ENCODE data around the gene CRYBG3. TPM values are rescaled to one million over a fixed set of nuclear protein-coding genes. Genes with fewer than 3 reads are reported as not detected.

The CRYBG3 gene
- total and polyA plus RNA-seq, 4 donors, result 1.1 to 9.5 (median 2.5) TPM

DNA sequence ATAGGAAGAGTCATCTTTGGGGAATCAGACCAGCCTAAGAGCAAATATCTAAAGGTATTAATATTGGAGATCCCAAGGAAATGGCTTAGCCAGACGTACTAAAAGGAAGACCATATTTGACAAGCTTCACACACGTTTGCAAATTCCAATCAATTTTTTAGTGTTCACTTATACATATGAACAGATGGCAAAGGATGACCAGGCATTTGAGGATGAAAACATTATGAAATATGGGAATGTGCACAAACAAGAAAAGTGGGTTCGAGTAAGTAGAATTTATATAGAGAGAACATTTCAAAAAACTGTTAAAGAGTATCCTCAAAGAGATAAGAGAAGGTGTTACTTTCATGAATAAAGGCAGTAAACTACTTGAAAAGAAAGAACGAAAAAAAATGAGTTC, 25.9 kb upstream of the CRYBG3 start:
- no peak overlapping the region for H3K9ac ChIP-seq (ENCODE audit: low read depth in 1 of 2, low read length in 2 of 2)
- WGBS, result 93% methylated on average over 4 of the region's 4 CpGs
- H3K27ac ChIP-seq (ENCODE audit: low read depth in 1 of 2, low read length in 2 of 2), result no peak overlapping the region
- H3K4me3 ChIP-seq (ENCODE audit: low read depth in 1 of 3, low read length in 3 of 3), result no peak overlapping the region
- no peaks in the 10 kb centered on the region for H3K9me3 ChIP-seq (ENCODE audit: control insufficient read depth in 4 of 4, low read length in 3 of 4)
- DNase-seq (ENCODE audit: low spot score), result no peak
- TF ChIP-seq FOXA1 (IDR thresholded peaks at IDR 0.05), result no peak
- TF ChIP-seq, protein P1, sequence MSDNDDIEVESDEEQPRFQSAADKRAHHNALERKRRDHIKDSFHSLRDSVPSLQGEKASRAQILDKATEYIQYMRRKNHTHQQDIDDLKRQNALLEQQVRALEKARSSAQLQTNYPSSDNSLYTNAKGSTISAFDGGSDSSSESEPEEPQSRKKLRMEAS (IDR thresholded peaks at IDR 0.05), result no peak
- peaks cover 0 to 2% (median 0%) of the 10 kb centered on the region in 4 donors for H3K36me3 ChIP-seq (ENCODE audit: control insufficient read depth in 4 of 4, insufficient read depth in 3 of 4, low read depth in 1 of 4, low read length in 3 of 4)
- H3K27me3 ChIP-seq (ENCODE audit: control insufficient read depth in 4 of 4, insufficient read depth in 4 of 4, low read length in 3 of 4), result no peaks in the 10 kb centered on the region
- H3K4me1 ChIP-seq (ENCODE audit: control insufficient read depth in 4 of 4, insufficient read depth in 4 of 4, low read length in 3 of 4), result no peaks in the 10 kb centered on the region

DNA sequence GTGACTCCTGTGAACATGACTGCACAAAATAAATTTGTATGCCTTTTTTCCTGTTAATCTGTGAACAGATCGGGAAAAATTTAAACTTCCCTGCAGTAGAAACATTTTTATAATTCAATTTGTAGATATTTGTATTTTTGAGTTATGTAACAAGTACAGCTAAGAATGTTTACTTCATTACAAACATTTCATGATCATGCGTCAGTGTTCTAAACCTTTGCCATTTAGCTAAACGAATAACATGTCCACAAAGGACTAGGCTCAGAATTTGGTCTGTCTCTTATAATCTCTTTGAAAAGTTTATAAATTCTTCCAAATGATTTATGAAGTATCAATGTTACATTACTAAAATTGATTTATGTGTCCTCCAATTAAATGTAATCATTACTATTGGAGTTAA, 17.3 kb upstream of the CRYBG3 start:
- 88% methylated on average over 3 of the region's 3 CpGs for WGBS
- no peak overlapping the region for H3K27ac ChIP-seq (ENCODE audit: low read depth in 1 of 2, low read length in 2 of 2)
- H3K9ac ChIP-seq (ENCODE audit: low read depth in 1 of 2, low read length in 2 of 2), result no peak overlapping the region
- no peaks in the 10 kb centered on the region for H3K27me3 ChIP-seq (ENCODE audit: control insufficient read depth in 4 of 4, insufficient read depth in 4 of 4, low read length in 3 of 4)
- peaks cover 0 to 2% (median 0%) of the 10 kb centered on the region in 4 donors for H3K36me3 ChIP-seq (ENCODE audit: control insufficient read depth in 4 of 4, insufficient read depth in 3 of 4, low read depth in 1 of 4, low read length in 3 of 4)
- no peak for DNase-seq (ENCODE audit: low spot score)
- no peak overlapping the region for H3K4me3 ChIP-seq (ENCODE audit: low read depth in 1 of 3, low read length in 3 of 3)
- no peaks in the 10 kb centered on the region for H3K9me3 ChIP-seq (ENCODE audit: control insufficient read depth in 4 of 4, low read length in 3 of 4)
- no peak for TF ChIP-seq TAF1 (conservative IDR thresholded peaks at IDR 0.05)
- TF ChIP-seq EGR1 (IDR thresholded peaks at IDR 0.05; ENCODE audit: low read depth in 2 of 2), result no peak
- TF ChIP-seq FOXA2 (IDR thresholded peaks at IDR 0.05), result no peak
- TF ChIP-seq, protein P2, sequence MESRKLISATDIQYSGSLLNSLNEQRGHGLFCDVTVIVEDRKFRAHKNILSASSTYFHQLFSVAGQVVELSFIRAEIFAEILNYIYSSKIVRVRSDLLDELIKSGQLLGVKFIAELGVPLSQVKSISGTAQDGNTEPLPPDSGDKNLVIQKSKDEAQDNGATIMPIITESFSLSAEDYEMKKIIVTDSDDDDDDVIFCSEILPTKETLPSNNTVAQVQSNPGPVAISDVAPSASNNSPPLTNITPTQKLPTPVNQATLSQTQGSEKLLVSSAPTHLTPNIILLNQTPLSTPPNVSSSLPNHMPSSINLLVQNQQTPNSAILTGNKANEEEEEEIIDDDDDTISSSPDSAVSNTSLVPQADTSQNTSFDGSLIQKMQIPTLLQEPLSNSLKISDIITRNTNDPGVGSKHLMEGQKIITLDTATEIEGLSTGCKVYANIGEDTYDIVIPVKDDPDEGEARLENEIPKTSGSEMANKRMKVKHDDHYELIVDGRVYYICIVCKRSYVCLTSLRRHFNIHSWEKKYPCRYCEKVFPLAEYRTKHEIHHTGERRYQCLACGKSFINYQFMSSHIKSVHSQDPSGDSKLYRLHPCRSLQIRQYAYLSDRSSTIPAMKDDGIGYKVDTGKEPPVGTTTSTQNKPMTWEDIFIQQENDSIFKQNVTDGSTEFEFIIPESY (IDR thresholded peaks at IDR 0.05), result no peak
- TF ChIP-seq, protein P3, sequence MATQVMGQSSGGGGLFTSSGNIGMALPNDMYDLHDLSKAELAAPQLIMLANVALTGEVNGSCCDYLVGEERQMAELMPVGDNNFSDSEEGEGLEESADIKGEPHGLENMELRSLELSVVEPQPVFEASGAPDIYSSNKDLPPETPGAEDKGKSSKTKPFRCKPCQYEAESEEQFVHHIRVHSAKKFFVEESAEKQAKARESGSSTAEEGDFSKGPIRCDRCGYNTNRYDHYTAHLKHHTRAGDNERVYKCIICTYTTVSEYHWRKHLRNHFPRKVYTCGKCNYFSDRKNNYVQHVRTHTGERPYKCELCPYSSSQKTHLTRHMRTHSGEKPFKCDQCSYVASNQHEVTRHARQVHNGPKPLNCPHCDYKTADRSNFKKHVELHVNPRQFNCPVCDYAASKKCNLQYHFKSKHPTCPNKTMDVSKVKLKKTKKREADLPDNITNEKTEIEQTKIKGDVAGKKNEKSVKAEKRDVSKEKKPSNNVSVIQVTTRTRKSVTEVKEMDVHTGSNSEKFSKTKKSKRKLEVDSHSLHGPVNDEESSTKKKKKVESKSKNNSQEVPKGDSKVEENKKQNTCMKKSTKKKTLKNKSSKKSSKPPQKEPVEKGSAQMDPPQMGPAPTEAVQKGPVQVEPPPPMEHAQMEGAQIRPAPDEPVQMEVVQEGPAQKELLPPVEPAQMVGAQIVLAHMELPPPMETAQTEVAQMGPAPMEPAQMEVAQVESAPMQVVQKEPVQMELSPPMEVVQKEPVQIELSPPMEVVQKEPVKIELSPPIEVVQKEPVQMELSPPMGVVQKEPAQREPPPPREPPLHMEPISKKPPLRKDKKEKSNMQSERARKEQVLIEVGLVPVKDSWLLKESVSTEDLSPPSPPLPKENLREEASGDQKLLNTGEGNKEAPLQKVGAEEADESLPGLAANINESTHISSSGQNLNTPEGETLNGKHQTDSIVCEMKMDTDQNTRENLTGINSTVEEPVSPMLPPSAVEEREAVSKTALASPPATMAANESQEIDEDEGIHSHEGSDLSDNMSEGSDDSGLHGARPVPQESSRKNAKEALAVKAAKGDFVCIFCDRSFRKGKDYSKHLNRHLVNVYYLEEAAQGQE (IDR thresholded peaks at IDR 0.05), result no peak
- no peak for TF ChIP-seq JUND (IDR thresholded peaks at IDR 0.05)
- TF ChIP-seq, protein P4, sequence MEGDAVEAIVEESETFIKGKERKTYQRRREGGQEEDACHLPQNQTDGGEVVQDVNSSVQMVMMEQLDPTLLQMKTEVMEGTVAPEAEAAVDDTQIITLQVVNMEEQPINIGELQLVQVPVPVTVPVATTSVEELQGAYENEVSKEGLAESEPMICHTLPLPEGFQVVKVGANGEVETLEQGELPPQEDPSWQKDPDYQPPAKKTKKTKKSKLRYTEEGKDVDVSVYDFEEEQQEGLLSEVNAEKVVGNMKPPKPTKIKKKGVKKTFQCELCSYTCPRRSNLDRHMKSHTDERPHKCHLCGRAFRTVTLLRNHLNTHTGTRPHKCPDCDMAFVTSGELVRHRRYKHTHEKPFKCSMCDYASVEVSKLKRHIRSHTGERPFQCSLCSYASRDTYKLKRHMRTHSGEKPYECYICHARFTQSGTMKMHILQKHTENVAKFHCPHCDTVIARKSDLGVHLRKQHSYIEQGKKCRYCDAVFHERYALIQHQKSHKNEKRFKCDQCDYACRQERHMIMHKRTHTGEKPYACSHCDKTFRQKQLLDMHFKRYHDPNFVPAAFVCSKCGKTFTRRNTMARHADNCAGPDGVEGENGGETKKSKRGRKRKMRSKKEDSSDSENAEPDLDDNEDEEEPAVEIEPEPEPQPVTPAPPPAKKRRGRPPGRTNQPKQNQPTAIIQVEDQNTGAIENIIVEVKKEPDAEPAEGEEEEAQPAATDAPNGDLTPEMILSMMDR (IDR thresholded peaks at IDR 0.05; ENCODE audit: low read depth, low read length, missing input control), result no peak
- no peak for TF ChIP-seq HNF4G (IDR thresholded peaks at IDR 0.05)
- TF ChIP-seq GABPA (IDR thresholded peaks at IDR 0.05 in 1 of 2, conservative IDR thresholded peaks at IDR 0.05 in 1 of 2), result no peak
- no peaks in the 10 kb centered on the region for H3K4me1 ChIP-seq (ENCODE audit: control insufficient read depth in 4 of 4, insufficient read depth in 4 of 4, low read length in 3 of 4)
